ENCODE measurements around the gene ALS2CL.

Gene ALS2CL

DNA sequence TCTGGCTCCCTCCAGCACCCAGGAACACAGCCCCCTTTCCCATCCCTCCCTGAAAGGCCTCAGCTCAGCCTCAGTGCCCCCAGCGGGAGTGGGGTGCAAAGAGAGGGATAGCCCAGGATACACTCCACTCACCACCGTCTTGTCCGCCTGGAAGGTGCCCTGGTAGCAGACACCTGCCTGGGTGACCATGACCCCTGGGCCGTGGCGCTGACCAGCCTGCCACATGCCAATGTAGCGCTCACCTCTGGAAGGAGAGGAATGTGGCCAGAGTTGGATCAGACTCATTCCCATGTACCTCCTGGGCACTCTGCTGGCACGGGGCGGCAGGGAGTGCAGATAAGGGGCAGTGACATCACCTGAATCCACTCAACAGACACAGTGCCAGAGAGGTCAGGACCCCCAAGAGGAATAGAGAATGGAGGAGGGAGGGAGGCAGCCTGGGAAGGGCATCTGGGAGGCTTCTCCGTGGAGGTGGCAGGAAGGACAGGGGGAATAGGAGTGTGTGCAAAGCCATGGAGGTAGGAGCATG lies 13.1 kb downstream of the ALS2CL start:
- DNase-seq (ENCODE audit: extremely low read depth in 1 of 2, low read depth in 1 of 2): no peak

DNA sequence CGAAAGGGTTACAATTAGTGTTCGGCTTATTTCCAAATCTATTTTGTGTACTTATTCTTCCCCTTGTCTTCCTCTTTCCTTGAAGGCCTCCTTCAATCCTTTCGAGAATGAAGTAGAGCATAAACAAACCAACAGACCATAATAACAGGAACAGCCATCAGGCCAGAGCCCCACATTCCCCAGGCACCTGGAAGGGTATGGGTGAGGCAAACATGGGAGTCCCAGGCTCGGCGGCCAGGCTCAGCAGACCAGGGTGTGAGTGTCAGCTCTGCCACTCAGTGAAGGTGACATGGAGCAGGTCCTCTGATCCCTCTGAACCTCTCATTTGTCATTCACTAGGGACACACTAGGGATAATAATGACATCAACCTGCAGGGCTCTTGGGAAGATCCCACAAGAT lies 13.8 kb downstream of the ALS2CL start:
- no peak for DNase-seq (ENCODE audit: extremely low read depth in 1 of 2, low read depth in 1 of 2)

DNA sequence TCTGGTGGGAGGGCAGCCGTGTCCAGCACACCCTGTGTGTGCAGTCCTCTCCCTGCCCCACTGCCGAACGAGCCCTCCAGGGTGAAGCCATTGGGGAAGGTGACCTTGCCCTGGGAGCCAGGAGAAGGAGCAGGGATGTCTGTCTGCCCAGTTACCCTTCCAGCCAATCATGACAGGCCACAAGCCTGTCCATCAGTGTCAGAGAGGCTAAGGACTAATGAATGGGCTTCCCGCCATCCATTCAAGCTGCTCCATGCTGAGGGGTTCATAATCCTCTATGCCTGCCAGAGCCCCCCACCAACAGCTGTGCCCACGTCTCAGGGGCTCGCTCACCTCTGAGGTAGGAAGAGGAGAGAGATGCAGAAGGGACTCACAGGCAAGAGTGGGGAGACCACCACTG lies 15.2 kb downstream of the ALS2CL start:
- DNase-seq (ENCODE audit: extremely low read depth in 1 of 2, low read depth in 1 of 2): no peak

DNA sequence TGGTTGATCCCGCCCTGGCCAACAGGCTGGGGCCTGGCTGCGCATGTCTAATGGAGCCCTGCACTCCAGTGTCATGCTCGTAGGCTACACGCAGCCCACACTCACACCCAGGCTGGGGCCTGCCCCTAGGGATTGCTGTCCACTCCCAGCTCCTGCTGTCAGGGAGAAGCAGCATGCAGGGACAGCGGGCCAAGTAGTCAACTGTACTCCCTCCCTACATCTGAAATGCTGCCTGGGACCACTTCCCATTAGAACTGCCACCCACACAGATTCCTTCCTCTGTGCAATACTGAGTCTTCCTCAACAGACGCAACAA lies 16.1 kb downstream of the ALS2CL start:
- DNase-seq (ENCODE audit: extremely low read depth in 1 of 2, low read depth in 1 of 2): no peak

DNA sequence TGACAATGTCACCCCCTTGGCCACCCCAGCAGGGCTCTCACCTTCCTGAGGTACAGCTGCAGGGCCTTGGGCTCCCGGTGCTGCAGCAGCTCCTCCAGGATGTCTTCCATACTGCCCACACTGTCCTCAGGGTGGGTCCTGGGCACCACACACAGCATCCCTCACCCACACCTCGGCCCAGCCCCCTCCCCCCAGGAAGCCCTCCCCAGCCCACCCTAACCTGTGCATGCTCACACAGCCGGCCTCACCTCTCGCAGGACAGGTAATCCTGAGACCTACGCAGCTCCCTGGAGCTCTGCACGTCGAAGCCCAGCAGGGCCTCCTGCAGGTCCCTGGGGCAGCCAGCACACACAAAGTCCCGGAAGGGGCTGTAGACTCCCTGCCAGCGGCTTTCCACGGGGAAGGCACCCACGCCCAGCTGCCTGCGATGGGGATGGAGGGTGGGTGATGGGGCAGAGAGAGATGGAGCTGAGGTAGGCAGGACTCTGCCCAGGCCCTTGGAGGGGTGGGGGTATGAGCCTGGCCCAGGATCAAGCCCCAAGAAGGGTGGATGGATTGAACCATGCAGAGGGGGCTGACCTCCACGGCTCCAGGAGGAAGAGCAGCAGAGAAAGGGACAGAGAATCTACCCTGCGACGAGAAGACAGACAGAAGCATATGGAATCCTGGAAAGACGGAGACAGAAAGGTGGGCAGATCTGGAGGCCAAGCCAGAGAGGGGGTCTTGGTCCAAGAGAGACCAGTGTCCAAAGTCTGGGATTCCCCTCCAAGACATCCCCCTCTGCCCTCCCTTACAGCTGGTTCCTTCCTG lies 16.7 kb downstream of the ALS2CL start:
- no peak for DNase-seq (ENCODE audit: extremely low read depth in 1 of 2, low read depth in 1 of 2)

DNA sequence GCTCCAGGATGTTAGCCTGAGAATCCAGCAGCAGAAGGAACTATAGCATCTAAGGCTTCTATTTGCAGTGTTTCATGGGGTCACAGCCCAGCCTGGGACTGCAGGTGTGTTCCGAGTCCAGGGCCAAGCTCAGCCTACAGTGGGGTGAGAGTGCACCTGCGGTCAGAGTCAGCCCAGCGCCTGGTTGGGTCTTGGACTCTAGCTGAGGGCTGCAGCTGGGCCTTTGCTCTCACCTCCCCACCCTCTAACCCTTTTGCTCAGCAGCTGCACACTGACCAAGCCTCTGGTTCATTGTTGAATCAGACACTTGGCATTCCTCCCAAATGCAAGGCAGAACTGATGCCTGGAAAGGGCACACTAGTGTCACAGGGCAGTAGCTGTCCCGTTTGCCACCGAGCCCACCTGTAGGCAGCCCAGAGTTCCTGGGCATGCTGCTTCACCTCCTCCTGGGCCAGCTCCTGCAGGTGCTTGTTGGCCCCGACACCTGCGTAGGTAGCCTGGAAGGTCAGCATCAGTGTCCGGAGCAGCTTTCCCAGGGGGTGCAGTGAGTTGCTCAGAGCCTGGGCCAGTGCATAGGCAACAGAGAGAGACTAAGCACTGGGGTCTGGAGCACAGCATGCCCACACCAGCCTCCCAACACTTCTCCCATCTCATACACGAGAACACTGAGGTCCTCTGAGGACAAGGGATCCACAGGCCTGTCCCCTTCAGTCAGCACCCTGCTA lies 17.5 kb downstream of the ALS2CL start:
- DNase-seq (ENCODE audit: extremely low read depth in 1 of 2, low read depth in 1 of 2): no peak

DNA sequence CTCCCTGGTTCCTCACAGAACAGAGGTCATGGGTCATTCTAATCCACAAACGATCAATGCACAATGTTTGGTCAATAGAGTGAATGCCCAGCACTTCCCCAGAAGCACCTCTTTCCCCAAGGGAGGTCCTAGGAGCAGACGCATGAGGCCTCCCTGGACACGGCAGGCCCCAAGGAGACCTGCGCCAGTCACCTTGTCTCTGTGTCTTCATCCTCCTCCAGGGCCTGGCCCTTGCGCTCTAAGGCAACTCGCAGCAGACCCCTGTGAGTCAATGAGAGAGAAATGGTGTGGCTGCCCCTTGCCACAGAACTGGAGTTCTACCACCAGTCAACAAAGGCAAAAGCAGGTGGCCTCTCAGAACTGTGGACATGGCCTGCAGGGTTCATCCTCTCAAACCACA lies 18.1 kb downstream of the ALS2CL start:
- no peak for DNase-seq (ENCODE audit: extremely low read depth in 1 of 2, low read depth in 1 of 2)

DNA sequence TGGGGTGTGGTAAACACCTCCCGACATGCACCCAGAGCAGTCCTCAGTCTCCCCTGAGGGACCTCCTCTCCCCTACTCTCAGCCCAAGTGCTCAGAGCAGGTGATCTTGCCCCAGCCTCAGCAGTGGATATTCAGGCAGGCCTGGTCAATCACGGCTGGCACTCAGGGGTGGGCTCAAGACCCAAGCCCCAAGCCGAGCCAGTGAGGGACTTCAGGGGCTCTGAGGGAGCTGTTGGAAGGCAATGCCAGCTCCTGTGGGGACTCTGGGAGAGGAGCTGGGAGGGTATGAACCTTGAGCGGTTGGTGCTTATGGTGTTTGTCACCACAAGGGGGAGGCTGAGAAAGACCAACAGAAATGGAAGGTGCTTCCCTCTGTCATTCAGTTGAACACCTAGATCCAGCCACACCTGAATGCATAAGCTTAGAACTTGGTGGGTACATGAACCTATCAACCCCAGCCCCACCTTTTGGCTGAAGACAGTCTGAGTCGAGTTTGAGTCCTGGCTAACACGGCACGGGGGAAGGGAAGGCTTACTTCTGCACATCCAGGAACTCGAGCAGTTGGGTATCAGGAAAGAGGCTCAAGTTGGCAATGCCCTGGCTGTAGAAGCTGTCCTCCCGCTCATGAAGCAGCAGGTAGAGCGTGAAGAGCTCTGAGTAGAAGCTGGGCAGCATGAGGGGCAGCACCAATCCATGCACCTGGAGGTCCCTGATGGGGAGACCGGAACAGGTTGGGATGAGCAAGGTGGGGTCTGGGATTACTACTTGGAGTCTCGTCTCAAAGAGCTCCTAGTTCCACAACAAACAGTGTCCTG lies 19.2 kb downstream of the ALS2CL start:
- no peak for DNase-seq (ENCODE audit: extremely low read depth in 1 of 2, low read depth in 1 of 2)

DNA sequence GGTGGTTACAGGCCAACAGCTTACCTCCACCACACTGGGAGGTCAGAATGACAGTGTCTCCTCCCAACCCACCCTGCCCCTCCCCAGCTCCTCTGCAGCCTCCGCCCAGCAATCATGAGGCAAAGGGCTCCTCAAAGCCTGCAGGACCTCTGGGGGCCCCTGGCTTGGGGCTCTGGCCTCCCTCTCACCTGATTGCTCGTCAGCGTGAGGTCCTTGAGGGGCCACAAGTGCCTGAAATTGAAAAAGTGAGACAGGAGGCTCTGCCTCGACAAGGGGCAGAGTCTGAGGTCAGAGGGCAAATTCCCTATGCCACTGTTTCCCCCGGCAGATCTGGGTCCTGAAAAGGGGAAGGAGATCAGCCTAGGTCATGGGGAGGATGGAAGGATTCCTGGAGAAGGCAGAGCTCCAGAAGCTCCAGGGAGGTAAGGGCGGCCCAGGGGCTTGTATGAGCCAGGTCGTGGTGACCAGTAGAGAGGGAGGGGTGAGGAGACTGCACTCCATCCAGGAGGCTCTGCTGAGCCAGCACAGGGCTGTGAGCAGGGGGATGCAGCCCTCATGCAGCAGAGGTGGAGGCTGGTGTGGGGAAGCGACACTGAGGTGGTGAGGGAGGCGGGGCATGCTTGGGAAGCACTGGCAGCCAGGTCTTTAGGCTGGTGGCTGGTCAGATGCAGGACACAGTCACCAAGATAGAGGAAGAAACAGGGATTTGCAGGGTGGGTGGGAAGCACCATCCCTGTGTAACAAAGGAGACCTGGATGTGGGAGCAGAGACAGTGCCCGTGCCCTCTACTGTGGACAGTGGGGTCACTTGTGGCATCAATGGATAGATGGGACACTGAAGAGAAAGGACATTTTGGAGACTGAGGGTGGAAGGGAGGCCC lies 20.1 kb downstream of the ALS2CL start:
- DNase-seq (ENCODE audit: extremely low read depth in 1 of 2, low read depth in 1 of 2): no peak

DNA sequence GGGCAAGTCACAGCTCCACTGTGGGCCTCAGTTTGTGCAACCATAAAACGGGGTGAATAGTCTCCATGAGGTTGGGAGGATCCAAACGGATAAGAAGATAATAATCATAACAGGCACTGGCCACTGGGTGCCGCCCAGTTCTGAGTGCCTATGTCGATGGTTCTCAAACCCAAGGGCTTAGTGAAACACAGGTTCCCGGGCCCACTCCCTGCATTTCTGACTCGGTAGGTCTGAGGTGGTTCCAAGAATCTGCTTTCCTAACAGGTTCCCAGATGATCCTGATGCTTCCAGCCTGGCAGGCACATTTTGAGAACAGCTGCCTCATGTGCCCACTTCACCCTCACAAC lies 21.2 kb downstream of the ALS2CL start:
- no peak for DNase-seq (ENCODE audit: extremely low read depth in 1 of 2, low read depth in 1 of 2)

DNA sequence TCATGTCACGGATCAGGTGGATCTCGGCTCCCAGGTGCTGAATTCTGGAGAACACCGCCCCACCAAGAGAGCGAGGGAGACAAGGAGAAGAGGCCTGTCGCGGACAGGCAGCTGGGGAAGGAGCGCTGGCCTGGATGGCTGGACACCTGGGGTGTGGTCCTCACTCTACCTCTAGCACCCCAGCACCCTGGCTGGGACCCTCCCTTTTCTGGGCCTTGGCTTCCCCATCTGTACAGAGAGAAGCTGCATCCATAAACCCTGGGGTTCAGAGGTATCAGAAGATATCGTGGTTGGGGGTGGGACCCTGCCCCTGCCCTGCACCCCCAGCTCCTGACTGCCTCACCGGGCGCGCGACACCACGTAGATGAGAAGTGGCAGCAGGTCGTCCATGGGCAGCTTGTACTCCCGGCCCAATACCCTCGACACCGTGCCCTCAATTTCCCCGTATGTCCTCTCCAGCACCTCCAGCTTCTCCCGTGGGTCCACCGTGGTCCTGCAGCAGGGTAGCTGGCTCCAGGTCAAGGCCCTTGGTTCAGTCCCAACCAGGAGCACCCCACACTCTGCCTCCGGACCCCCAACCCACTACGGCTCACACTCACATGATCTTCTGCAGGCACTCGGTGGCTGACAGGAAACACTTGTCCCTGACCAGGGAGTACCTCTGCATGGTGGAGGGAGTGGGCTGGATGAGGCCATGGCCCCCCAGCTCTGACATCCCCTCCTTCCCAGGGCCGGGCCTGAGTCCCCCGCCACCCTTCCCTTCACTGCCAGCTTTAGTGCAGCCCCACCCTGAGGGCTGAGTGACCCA lies 21.7 kb downstream of the ALS2CL start:
- DNase-seq (ENCODE audit: extremely low read depth in 1 of 2, low read depth in 1 of 2): no peak

DNA sequence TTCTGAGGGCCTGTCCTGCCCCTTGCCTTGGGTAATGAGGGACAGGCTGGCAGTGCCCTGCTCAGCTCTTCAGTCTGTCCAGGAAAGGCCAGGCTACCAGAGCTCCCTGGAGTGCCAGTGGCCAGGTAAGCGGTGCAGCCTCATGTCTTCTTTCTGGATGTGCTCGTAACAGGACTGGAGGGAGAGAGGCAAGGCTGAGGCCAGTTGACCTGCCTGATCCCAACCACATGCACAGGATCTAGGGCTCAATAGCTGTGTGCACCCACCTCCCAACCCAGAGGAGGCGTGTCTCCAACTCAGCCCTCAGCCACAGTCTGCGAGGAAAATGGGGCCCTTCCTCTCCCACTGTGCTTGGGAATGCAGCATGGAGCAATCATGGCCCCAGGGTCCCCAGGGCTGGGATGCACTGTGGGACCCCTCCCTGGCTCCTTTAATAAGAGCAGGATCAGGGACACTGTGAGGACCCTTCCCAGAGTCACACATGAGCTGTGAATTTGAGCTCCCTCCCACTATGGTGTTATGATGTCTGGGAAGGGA lies 22.5 kb downstream of the ALS2CL start:
- DNase-seq (ENCODE audit: extremely low read depth in 1 of 2, low read depth in 1 of 2): no peak

DNA sequence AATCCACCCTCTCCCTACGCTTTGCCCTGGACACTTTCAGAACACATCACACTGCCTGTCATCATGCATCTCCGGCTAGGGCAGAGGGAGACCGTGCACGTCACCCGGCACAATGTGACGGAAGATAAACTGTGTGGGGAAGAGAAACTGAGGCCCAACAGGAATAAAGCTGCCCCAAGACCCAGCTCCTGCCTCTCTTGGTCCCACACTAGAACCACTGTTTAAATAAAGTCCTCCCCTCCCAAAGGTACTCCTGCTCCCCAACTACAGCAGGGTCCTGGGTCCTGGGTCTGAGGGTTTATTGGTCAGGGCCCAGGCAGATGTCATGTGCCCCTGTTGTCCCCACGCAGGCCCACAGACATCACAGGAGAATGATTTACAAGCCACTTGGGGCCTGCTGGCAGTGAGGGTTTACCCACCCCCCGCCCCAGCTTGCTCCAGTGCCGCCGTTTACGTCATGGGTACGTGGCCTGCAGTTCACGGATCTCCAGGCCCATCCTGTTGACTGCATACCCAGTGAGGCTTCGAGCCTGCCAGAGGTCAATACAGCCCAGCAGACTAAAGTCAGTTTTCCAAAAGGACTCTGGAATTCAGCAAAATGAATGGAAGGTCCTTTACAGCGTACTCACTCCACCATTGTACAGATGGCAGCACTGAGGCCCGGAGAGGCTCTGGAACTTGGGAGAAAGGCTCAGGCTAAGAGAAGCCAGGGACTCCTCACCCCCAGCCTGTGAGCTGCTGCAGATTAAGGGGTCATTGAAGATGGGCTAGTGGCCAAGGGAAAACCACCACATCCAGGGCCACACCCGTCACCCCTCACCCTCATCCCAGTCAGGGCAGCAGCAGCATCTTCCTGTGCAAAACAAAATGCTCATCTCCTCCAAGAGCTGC lies 23.2 kb downstream of the ALS2CL start:
- DNase-seq (ENCODE audit: extremely low read depth in 1 of 2, low read depth in 1 of 2): no peak

DNA sequence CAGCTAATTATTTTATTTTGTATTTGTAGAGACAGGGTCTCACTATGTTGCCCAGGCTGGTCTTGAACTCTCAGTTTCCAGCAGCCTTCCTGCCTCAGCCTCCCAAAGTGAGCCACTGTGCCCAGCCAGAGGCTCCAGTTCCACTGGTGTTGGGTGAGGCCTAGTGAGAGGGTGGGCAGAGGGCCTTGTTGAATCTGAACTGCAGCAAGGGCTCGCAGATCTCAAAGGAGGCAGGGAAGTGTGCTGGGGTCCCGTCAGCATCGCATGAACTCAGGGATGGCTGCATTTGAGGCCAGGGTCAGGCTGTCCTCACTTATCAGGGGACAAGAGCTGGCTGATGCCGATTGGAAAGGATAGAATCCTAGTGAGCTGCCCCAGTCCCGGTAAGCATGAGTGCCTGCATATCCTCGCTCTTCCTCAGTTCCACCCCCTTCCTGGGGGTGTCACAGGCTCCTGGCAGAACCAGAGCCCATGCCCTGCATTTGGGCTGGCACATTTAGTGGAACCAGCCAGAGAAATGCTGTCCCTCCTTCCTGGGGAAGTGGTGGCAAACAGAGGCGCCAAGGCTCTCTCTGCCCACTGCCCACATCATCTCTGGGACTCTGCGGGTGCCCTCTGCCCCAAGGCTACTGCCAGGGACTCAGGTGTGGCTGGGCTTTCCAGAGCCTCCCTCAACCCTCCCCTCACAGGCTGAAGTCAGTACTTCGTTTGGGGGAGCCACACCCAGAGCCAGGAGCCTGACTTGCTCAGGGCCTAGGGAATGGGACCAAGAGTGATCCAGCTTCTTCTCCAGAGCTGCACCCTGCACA lies 24.1 kb downstream of the ALS2CL start:
- DNase-seq (ENCODE audit: extremely low read depth in 1 of 2, low read depth in 1 of 2): no peak

DNA sequence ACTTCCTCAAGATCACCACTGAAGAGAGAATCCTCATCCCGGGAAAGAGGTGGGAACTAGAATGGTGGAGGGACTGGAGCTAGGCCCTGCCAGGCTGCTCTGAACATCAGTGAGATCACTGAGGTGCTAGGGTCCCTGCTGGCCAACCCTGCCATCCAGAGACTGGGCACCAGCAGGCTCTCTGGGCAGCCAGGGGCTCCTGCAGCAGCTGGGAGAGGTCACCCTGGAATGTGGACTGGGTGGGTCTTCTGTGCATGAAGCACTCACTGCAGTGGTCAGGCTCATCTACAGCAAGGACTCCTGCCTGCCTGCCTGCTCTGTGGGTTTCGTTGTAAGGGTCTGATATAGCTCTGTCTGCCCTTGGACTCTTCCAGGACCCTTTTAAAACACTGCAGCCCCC lies 24.9 kb downstream of the ALS2CL start:
- DNase-seq (ENCODE audit: extremely low read depth in 1 of 2, low read depth in 1 of 2): no peak

DNA sequence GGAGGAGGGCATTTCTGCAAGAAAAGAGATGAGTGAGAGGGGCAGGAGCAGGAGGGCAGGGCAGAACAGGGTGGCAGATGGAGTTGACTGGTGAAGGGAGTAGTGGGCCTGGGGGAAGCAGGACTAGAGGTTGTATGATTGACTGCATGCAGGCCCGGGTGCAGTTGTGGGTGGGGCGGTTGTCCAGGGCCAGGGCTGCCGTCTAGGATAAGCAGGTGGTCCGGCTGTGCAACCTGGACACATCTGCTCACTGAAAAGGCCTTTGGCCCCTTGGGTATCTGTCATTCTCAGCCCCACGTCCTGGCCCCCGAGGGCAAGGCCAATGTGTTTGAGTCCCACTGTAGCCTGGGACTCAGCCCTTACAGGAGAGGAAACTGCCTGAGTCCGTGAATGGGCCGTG lies 25.4 kb downstream of the ALS2CL start:
- no peak for DNase-seq (ENCODE audit: extremely low read depth in 1 of 2, low read depth in 1 of 2)

DNA sequence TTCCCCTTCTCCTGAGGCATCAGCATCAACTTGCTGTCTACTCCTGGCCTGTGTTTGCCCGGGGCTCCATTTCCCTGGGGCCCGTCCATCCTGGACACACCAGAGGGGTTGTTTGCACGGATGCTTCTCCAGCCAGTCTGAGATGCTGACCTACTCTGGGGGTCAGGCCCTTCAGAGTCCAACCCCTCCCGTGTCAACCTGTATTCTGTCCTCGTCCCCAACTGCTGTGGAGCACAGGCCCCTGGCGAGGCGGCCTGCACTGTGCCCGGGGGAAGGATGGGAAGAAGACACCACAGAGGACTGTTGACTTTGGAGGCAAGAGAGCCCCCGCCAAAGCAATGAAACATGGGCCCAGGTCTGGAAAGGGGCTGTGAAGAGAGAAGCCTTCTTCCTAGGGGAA lies 25.8 kb downstream of the ALS2CL start:
- no peak for DNase-seq (ENCODE audit: extremely low read depth in 1 of 2, low read depth in 1 of 2)
